Measurements from ENCODE around the gene VPS45.

DNA sequence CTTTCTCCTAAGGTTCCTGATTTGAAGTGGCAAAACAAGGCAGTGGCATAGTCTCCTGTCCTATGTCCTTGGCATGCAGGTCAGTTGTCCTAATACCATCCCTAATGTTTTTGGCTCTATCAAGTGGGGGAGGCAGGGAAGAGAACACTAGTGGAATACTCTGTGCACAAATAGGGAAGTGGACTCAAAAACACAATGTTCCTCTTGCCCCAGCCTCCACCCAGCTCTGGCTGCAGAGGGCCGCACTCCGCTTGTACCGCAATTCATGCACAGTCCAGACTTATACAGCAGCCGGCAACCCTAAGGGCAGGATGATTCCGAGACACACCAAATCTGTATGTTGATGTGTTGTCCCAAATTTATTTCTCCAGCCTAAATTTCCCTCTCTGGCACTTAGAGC lies 96.6 kb downstream of the VPS45 start:
- TF ChIP-seq TCF4 (CRISPR knock-in tag; IDR thresholded peaks at IDR 0.05; ENCODE audit: borderline replicate concordance) (no peak), ZFP3 (CRISPR knock-in tag; IDR thresholded peaks at IDR 0.05) (no peak), PPARA (CRISPR knock-in tag; IDR thresholded peaks at IDR 0.05; ENCODE audit: borderline replicate concordance) (no peak), ISL1 (CRISPR knock-in tag; IDR thresholded peaks at IDR 0.05) (no peak)
- TF ChIP-seq, protein P1, sequence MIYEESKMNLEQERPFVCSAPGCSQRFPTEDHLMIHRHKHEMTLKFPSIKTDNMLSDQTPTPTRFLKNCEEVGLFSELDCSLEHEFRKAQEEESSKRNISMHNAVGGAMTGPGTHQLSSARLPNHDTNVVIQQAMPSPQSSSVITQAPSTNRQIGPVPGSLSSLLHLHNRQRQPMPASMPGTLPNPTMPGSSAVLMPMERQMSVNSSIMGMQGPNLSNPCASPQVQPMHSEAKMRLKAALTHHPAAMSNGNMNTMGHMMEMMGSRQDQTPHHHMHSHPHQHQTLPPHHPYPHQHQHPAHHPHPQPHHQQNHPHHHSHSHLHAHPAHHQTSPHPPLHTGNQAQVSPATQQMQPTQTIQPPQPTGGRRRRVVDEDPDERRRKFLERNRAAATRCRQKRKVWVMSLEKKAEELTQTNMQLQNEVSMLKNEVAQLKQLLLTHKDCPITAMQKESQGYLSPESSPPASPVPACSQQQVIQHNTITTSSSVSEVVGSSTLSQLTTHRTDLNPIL (CRISPR knock-in tag; IDR thresholded peaks at IDR 0.05; ENCODE audit: low read depth), result no peak

All from SK-N-SH treated with all-trans-retinoic acid at 6 μM for 48 hours (cell line).